Suprapubic skin (tissue), 3 donors: ENCODE results near the gene PLA2G1B.

Source experiments
- CTCF ChIP-seq, 2 donors: fragments of 200-600 bp in 1 of 2; fragments of 450-650 bp in 1 of 2; sonication (generic) in 1 of 2; IDR thresholded peaks; one replicate each; pipeline ENCODE4 v1.5.1; 2016 to 2019; ENCODE audit warnings: antibody characterized with exemption in 2 of 2, mild to moderate bottlenecking in 1 of 2, moderate library complexity in 1 of 2
- POLR2AphosphoS5 ChIP-seq, 3 donors: sonication (generic); formaldehyde crosslinking; IDR thresholded peaks; one replicate each; pipeline ENCODE4 v1.6.1; 2017; ENCODE audit warnings: antibody characterized with exemption in 3 of 3

- TF ChIP-seq CTCF (IDR thresholded peaks at IDR 0.05) (no peak), POLR2AphosphoS5 (IDR thresholded peaks at IDR 0.05) (no peak)
Observed at GRCh38 chr12:120290609-120291305, 36.8 kb downstream of the PLA2G1B start.
